Measurements from ENCODE around the gene MAD1L1. TPM values are rescaled to one million over a fixed set of nuclear protein-coding genes. Genes with fewer than 3 reads are reported as not detected.
A peak's percentile ranks its signal among the peaks of the same experiment; 100 is the strongest.

MAD1L1 gene
- total and polyA plus RNA-seq, 2 of the 8 experiments (the other 6 are each of a cell fraction or from before 2014, with no cell fraction given): 40.4 to 44.6 TPM

- no peak for TF ChIP-seq EP300 (IDR thresholded peaks at IDR 0.05; ENCODE audit: borderline replicate concordance in 1 of 2, low read depth in 2 of 2, low read length in 2 of 2)
- peak in 1 of 2 experiments; percentile 21; a peak in 1 of 4 replicates for TF ChIP-seq HDAC2 (IDR thresholded peaks at IDR 0.05; ENCODE audit: borderline replicate concordance in 1 of 2, low read depth in 2 of 2, low read length in 2 of 2)
- TF ChIP-seq SIN3A (conservative IDR thresholded peaks at IDR 0.05 in 1 of 2, IDR thresholded peaks at IDR 0.05 in 1 of 2; ENCODE audit: low read depth in 1 of 2, low read length in 2 of 2): peak; percentile 3 to 76; a peak in 2 of 4 replicates
- peak; percentile 79 for TF ChIP-seq ASH2L (IDR thresholded peaks at IDR 0.05; ENCODE audit: low read length)
- TF ChIP-seq KDM4A (IDR thresholded peaks at IDR 0.05; ENCODE audit: low read depth, low read length, severe bottlenecking): peak; percentile 65
- TF ChIP-seq POLR2AphosphoS5 (IDR thresholded peaks at IDR 0.05; ENCODE audit: low read depth, low read length): peak; percentile 74; the same call in 1 of the 2 replicates
- no peak for TF ChIP-seq CTBP2 (IDR thresholded peaks at IDR 0.05; ENCODE audit: borderline replicate concordance, insufficient read depth, insufficient read length, low read length)
- peak; percentile 84 for TF ChIP-seq TBP (IDR thresholded peaks at IDR 0.05; ENCODE audit: low read depth, low read length)
- no peak for TF ChIP-seq CEBPB (IDR thresholded peaks at IDR 0.05; ENCODE audit: low read depth, low read length)
- TF ChIP-seq, protein P1, sequence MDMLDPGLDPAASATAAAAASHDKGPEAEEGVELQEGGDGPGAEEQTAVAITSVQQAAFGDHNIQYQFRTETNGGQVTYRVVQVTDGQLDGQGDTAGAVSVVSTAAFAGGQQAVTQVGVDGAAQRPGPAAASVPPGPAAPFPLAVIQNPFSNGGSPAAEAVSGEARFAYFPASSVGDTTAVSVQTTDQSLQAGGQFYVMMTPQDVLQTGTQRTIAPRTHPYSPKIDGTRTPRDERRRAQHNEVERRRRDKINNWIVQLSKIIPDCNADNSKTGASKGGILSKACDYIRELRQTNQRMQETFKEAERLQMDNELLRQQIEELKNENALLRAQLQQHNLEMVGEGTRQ (IDR thresholded peaks at IDR 0.05; ENCODE audit: low read length): no peak
- no peak for TF ChIP-seq CHD1 (IDR thresholded peaks at IDR 0.05; ENCODE audit: low read depth, low read length)
- no peak for TF ChIP-seq HDAC6 (IDR thresholded peaks at IDR 0.05; ENCODE audit: low read depth, low read length)
- TF ChIP-seq GTF2F1 (IDR thresholded peaks at IDR 0.05; ENCODE audit: borderline replicate concordance, low read depth, low read length): no peak
- no peak for TF ChIP-seq RAD21 (IDR thresholded peaks at IDR 0.05 in 1 of 2, conservative IDR thresholded peaks at IDR 0.05 in 1 of 2; ENCODE audit: low read depth in 2 of 2, low read length in 2 of 2)
- TF ChIP-seq TAF7 (optimal IDR thresholded peaks at IDR 0.05; ENCODE audit: borderline replicate concordance, low read depth, low read length): peak; percentile 72
- no peak for TF ChIP-seq CREB1 (IDR thresholded peaks at IDR 0.05)
- no peak for TF ChIP-seq CBX5 (IDR thresholded peaks at IDR 0.05; ENCODE audit: low read depth, low read length)
- TF ChIP-seq SP1 (IDR thresholded peaks at IDR 0.05; ENCODE audit: low read depth, low read length): peak; percentile 12; the same call in 1 of the 2 replicates
- TF ChIP-seq RFX5 (IDR thresholded peaks at IDR 0.05; ENCODE audit: borderline replicate concordance, low read depth, low read length): no peak
- no peak for TF ChIP-seq SP2 (IDR thresholded peaks at IDR 0.05; ENCODE audit: low read length)
- TF ChIP-seq CBX8 (IDR thresholded peaks at IDR 0.05; ENCODE audit: borderline replicate concordance, low read depth, low read length): no peak
- peak in 1 of 2 experiments; percentile 90; a peak in 2 of 3 replicates for TF ChIP-seq POLR2A (IDR thresholded peaks at IDR 0.05; ENCODE audit: control extremely low read depth in 1 of 2, low read depth in 2 of 2, low read length in 2 of 2)
Measured at GRCh38 chr7:2241580-2242540, 9.1 kb upstream of the MAD1L1 start, which contains the start of the genes MRM2 and NUDT1 (continued).
